A204.1 (cell line): Measurements from ENCODE around the gene LAMA5.

Experiments used
- FAIRE-seq: peaks from 2 replicates; lab custom pipeline; 2012; peaks lifted over from hg19 to GRCh38; lab: Jason Lieb, UNC

The LAMA5 gene

GRCh38 chr20:62405108-62405980, 38.2 kb upstream of the LAMA5 start:
- FAIRE-seq = no peak

GRCh38 chr20:62404761-62405107, 37.6 kb upstream of the LAMA5 start:
- FAIRE-seq = no peak

- FAIRE-seq = no peak
These were observed 37.1 kb upstream of the LAMA5 start for GRCh38 chr20:62404112-62404665.

- FAIRE-seq = no peak
These were observed 36.2 kb upstream of the LAMA5 start for GRCh38 chr20:62403331-62403730.

GRCh38 chr20:62402456-62403150, 35.5 kb upstream of the LAMA5 start:
- no peak for FAIRE-seq

- FAIRE-seq = no peak
These were observed 34.2 kb upstream of the LAMA5 start for GRCh38 chr20:62401331-62401779.

GRCh38 chr20:62400541-62400940, 33.4 kb upstream of the LAMA5 start:
- no peak for FAIRE-seq

GRCh38 chr20:62400021-62400420, 32.9 kb upstream of the LAMA5 start:
- no peak for FAIRE-seq

GRCh38 chr20:62398120-62398821, 31.2 kb upstream of the LAMA5 start:
- no peak for FAIRE-seq

- no peak for FAIRE-seq
These were observed 29.5 kb upstream of the LAMA5 start for GRCh38 chr20:62396367-62397239.

- no peak for FAIRE-seq
These were observed 28.5 kb upstream of the LAMA5 start for GRCh38 chr20:62395311-62396242.

GRCh38 chr20:62394248-62395245, 27.4 kb upstream of the LAMA5 start:
- no peak for FAIRE-seq

GRCh38 chr20:62393830-62394229, 26.7 kb upstream of the LAMA5 start:
- no peak for FAIRE-seq

- no peak for FAIRE-seq
These were observed 26.2 kb upstream of the LAMA5 start for GRCh38 chr20:62393335-62393665.

- FAIRE-seq = no peak
These were observed 25.7 kb upstream of the LAMA5 start for GRCh38 chr20:62392621-62393334.

- no peak for FAIRE-seq
These were observed 24.9 kb upstream of the LAMA5 start for GRCh38 chr20:62392077-62392418.

- FAIRE-seq = no peak
These were observed 24.3 kb upstream of the LAMA5 start for GRCh38 chr20:62391165-62392076.
